ENCODE measurements around the gene ST6GALNAC3. TPM values are rescaled to one million over a fixed set of nuclear protein-coding genes. Genes with fewer than 3 reads are reported as not detected.

ST6GALNAC3 gene
- total RNA-seq, 2 experiments from 2014 or later: 0.50 to 1.2 TPM

DNA sequence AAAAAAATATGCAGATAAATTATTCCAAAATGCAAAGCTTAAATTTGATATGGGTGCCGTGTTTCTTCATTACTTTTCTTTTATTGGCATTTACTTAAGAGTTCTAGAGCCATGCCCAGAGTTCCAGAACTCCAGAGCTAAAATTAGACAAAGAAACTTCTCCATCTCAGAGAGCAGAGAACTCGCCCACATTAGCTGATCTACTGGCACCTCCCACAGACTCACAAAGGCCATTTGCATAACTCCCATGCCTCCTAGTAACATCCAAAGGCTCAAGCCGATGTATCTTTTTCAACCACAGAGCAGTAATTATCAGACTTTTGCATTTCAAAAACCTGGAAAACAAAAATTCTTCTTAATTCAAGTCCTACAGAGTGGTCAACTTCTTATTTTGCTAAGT, 468.9 kb downstream of the ST6GALNAC3 start:
- no peak overlapping the region for H3K27ac ChIP-seq (ENCODE audit: low read depth, low read length, poor library complexity, severe bottlenecking)
- BruUV-seq (replicated peaks): no TSS peak
- CTCF ChIA-PET (ENCODE audit: unreplicated experiment): no interaction called here
- no peak overlapping the region for H3K4me3 ChIP-seq (ENCODE audit: low read depth, low read length, poor library complexity, severe bottlenecking)
- H3K4me2 ChIP-seq (ENCODE audit: low read length): no peak overlapping the region
- H4K20me1 ChIP-seq (ENCODE audit: insufficient read depth, low read length): no peaks in the 10 kb centered on the region
- H3K9me3 ChIP-seq (ENCODE audit: low read length): no peaks in the 10 kb centered on the region
- no peaks in the 10 kb centered on the region for H3K9me2 ChIP-seq (ENCODE audit: insufficient read depth, low read length)
- H3K4me1 ChIP-seq (ENCODE audit: insufficient read depth, low read length, poor library complexity, severe bottlenecking): no peaks in the 10 kb centered on the region
- H3K79me2 ChIP-seq (ENCODE audit: insufficient read depth, low read depth, low read length): no peaks in the 10 kb centered on the region
- no peak for DNase-seq (ENCODE audit: low spot score)
- H2AFZ ChIP-seq (ENCODE audit: low read length): no peak overlapping the region
- H3K36me3 ChIP-seq (ENCODE audit: insufficient read depth, low read length): no peaks in the 10 kb centered on the region
- POLR2A ChIA-PET: no interaction called here
- TF ChIP-seq, protein P1, sequence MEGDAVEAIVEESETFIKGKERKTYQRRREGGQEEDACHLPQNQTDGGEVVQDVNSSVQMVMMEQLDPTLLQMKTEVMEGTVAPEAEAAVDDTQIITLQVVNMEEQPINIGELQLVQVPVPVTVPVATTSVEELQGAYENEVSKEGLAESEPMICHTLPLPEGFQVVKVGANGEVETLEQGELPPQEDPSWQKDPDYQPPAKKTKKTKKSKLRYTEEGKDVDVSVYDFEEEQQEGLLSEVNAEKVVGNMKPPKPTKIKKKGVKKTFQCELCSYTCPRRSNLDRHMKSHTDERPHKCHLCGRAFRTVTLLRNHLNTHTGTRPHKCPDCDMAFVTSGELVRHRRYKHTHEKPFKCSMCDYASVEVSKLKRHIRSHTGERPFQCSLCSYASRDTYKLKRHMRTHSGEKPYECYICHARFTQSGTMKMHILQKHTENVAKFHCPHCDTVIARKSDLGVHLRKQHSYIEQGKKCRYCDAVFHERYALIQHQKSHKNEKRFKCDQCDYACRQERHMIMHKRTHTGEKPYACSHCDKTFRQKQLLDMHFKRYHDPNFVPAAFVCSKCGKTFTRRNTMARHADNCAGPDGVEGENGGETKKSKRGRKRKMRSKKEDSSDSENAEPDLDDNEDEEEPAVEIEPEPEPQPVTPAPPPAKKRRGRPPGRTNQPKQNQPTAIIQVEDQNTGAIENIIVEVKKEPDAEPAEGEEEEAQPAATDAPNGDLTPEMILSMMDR (conservative IDR thresholded peaks at IDR 0.05; ENCODE audit: low read length): no peak
- TF ChIP-seq EZH2phosphoT487 (IDR thresholded peaks at IDR 0.05; ENCODE audit: borderline replicate concordance, low read depth, low read length): no peak
- intact Hi-C loops (cut with micrococcal nuclease; ENCODE audit: unreplicated experiment): no loop called here

DNA sequence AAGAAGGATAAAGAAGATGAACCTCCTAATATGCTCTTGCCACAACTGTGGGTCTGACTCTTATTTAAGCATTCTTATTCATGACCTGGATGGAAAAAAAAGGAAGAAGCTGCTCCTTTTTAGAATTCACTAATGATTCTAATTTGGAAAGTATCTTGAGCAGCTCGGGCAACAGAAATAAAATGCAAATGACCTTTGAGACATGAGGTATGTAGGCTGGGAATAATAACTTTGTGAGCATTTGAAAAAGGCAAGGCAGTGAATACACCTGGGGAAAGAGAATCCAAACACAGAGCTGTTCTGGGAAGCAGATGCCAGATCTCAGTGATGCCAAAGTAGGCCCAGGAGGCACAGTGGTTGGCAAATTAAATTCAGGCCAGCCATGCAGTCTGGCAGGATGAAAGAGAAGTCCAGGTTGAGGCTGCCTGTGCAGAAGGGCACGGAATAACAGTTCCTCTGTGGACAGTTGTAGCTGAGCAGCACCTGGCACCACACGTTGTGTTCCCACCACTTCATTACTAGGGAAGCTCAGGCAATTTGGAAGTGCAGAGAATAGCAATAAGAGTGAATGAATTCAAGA, 471.9 kb downstream of the ST6GALNAC3 start:
- Histone ChIP-seq H3K79me2 (ENCODE audit: insufficient read depth, low read depth, low read length) (no peaks in the 10 kb centered on the region), H2AFZ (ENCODE audit: low read length) (no peak overlapping the region), H3K9me3 (ENCODE audit: low read length) (no peaks in the 10 kb centered on the region), H3K4me2 (ENCODE audit: low read length) (no peak overlapping the region), H3K36me3 (ENCODE audit: insufficient read depth, low read length) (no peaks in the 10 kb centered on the region), H3K9me2 (ENCODE audit: insufficient read depth, low read length) (no peaks in the 10 kb centered on the region), H3K4me1 (ENCODE audit: insufficient read depth, low read length, poor library complexity, severe bottlenecking) (no peaks in the 10 kb centered on the region), H3K4me3 (ENCODE audit: low read depth, low read length, poor library complexity, severe bottlenecking) (no peak overlapping the region), H4K20me1 (ENCODE audit: insufficient read depth, low read length) (no peaks in the 10 kb centered on the region), H3K27ac (ENCODE audit: low read depth, low read length, poor library complexity, severe bottlenecking) (no peak overlapping the region)
- intact Hi-C loops (cut with micrococcal nuclease; ENCODE audit: unreplicated experiment): no loop called here
- ChIA-PET CTCF (ENCODE audit: unreplicated experiment) (no interaction called here), POLR2A (no interaction called here)
- no peak for DNase-seq (ENCODE audit: low spot score)
- no TSS peak for BruUV-seq (replicated peaks)
- TF ChIP-seq, protein P1 (conservative IDR thresholded peaks at IDR 0.05; ENCODE audit: low read length): no peak
- TF ChIP-seq EZH2phosphoT487 (IDR thresholded peaks at IDR 0.05; ENCODE audit: borderline replicate concordance, low read depth, low read length): no peak

DNA sequence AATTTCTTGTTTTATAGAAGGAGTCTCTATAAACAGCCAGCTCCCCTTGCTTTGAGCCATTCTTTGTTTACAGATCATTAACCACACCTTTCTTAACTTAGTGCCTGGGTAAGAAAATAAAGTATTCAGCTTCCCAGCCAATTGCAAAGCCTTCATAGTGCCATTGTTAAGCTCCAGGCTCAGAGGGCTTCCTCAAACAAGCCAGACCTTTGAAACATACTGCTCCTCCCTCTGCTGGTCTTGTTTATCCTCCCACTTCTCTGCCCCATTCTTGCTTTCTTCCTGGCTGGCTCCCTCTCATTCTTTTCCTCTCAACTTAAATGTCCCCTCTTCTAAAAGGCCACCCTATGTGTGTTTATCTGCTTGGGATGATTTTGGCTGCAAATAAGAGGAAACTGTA, 473.4 kb downstream of the ST6GALNAC3 start:
- H3K79me2 ChIP-seq (ENCODE audit: insufficient read depth, low read depth, low read length): no peaks in the 10 kb centered on the region
- no peak overlapping the region for H3K4me2 ChIP-seq (ENCODE audit: low read length)
- no peak overlapping the region for H3K4me3 ChIP-seq (ENCODE audit: low read depth, low read length, poor library complexity, severe bottlenecking)
- no peak for DNase-seq (ENCODE audit: low spot score)
- no peak overlapping the region for H2AFZ ChIP-seq (ENCODE audit: low read length)
- H4K20me1 ChIP-seq (ENCODE audit: insufficient read depth, low read length): no peaks in the 10 kb centered on the region
- no peak overlapping the region for H3K27ac ChIP-seq (ENCODE audit: low read depth, low read length, poor library complexity, severe bottlenecking)
- intact Hi-C loops (cut with micrococcal nuclease; ENCODE audit: unreplicated experiment): no loop called here
- no peaks in the 10 kb centered on the region for H3K9me2 ChIP-seq (ENCODE audit: insufficient read depth, low read length)
- POLR2A ChIA-PET: interaction anchor here (0.7 kb wide), 2 partner anchors 195 to 596 kb away, joined by 3 read pairs; no protein-coding TSS in a partner anchor
- BruUV-seq (replicated peaks): no TSS peak
- H3K9me3 ChIP-seq (ENCODE audit: low read length): no peaks in the 10 kb centered on the region
- TF ChIP-seq EZH2phosphoT487 (IDR thresholded peaks at IDR 0.05; ENCODE audit: borderline replicate concordance, low read depth, low read length): no peak
- TF ChIP-seq, protein P1 (conservative IDR thresholded peaks at IDR 0.05; ENCODE audit: low read length): no peak
- H3K36me3 ChIP-seq (ENCODE audit: insufficient read depth, low read length): no peaks in the 10 kb centered on the region
- no peaks in the 10 kb centered on the region for H3K4me1 ChIP-seq (ENCODE audit: insufficient read depth, low read length, poor library complexity, severe bottlenecking)
- CTCF ChIA-PET (ENCODE audit: unreplicated experiment): no interaction called here

Data from OCI-LY7 (cell line).